Measurements from ENCODE around the gene TMEM131L.

DNA sequence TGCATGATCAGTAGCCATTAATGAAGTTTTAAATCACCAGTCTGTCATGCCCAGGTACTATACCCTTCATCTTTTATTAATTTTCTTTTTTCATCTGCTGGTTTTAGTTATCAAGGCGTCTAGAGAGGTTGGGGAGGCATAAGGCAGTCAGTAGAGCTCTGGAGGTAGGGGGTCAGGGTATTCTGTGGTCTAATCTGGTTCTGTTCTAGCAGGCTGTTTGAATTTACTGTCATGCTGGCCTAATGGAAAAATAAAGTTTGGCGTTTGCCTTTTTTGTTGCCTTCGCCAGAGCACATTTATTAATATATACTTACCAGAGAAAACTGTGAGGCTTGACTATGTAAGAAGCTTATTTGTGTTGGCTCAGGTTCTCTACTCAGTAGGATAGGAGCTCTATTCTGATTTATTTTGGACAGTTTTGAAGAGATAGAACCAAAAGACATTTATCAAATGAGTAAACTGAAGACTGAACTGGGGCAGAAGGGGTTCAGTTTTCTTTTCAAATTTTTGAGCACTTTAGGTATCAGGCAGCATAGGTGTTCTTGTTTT, 46.9 kb downstream of the TMEM131L start:
- no peak for TF ChIP-seq POLR2A (IDR thresholded peaks at IDR 0.05)
- TF ChIP-seq, protein P1, sequence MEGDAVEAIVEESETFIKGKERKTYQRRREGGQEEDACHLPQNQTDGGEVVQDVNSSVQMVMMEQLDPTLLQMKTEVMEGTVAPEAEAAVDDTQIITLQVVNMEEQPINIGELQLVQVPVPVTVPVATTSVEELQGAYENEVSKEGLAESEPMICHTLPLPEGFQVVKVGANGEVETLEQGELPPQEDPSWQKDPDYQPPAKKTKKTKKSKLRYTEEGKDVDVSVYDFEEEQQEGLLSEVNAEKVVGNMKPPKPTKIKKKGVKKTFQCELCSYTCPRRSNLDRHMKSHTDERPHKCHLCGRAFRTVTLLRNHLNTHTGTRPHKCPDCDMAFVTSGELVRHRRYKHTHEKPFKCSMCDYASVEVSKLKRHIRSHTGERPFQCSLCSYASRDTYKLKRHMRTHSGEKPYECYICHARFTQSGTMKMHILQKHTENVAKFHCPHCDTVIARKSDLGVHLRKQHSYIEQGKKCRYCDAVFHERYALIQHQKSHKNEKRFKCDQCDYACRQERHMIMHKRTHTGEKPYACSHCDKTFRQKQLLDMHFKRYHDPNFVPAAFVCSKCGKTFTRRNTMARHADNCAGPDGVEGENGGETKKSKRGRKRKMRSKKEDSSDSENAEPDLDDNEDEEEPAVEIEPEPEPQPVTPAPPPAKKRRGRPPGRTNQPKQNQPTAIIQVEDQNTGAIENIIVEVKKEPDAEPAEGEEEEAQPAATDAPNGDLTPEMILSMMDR (IDR thresholded peaks at IDR 0.05) = no peak
